ENCODE data around the gene OLFM1.

DNA sequence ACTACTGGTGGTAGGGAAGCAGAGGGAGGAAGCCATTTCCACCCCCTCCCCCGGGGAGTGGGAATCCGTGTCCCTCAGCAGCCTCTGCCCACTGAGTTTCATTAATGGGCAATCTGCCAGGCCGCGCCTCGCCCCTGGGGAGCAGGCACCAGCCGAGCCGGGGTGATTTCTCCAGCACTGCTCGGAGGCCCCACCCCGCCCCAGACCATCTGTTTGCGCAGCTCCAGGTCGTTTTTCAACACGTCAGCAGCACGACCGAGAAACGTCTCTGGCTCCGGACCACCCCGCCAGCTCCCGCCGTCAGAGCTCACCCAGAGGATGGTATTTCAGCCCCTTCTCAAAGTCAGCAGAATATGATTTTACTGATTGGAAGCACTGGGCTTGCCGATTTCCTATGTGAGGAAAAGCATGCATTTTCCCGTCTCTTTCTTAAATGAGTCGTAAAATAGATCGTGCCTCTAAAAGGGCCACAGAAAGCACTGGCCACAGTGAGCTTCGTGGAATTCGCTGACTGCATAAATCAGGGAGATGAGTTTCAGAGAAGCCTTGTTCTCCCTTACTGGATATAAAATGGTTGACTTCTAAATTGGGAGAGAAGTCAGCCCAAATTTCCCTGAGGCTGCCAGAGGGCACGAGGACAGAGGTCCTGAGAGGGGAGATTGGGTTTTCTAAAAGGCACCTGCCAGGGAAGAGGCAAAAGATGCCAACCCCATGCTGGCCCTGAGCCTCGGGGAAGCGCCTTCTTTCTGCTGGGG is 47.0 kb downstream of the OLFM1 start:
- TF ChIP-seq EP300 (IDR thresholded peaks at IDR 0.05; ENCODE audit: borderline replicate concordance) (no peak), RAD21 (IDR thresholded peaks at IDR 0.05; ENCODE audit: low read depth) (no peak), YY1 (IDR thresholded peaks at IDR 0.05; ENCODE audit: low read depth) (no peak), EGR1 (IDR thresholded peaks at IDR 0.05) (no peak)
- TF ChIP-seq, protein P1, sequence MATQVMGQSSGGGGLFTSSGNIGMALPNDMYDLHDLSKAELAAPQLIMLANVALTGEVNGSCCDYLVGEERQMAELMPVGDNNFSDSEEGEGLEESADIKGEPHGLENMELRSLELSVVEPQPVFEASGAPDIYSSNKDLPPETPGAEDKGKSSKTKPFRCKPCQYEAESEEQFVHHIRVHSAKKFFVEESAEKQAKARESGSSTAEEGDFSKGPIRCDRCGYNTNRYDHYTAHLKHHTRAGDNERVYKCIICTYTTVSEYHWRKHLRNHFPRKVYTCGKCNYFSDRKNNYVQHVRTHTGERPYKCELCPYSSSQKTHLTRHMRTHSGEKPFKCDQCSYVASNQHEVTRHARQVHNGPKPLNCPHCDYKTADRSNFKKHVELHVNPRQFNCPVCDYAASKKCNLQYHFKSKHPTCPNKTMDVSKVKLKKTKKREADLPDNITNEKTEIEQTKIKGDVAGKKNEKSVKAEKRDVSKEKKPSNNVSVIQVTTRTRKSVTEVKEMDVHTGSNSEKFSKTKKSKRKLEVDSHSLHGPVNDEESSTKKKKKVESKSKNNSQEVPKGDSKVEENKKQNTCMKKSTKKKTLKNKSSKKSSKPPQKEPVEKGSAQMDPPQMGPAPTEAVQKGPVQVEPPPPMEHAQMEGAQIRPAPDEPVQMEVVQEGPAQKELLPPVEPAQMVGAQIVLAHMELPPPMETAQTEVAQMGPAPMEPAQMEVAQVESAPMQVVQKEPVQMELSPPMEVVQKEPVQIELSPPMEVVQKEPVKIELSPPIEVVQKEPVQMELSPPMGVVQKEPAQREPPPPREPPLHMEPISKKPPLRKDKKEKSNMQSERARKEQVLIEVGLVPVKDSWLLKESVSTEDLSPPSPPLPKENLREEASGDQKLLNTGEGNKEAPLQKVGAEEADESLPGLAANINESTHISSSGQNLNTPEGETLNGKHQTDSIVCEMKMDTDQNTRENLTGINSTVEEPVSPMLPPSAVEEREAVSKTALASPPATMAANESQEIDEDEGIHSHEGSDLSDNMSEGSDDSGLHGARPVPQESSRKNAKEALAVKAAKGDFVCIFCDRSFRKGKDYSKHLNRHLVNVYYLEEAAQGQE (IDR thresholded peaks at IDR 0.05; ENCODE audit: low read depth) = no peak
- TF ChIP-seq, protein P2, sequence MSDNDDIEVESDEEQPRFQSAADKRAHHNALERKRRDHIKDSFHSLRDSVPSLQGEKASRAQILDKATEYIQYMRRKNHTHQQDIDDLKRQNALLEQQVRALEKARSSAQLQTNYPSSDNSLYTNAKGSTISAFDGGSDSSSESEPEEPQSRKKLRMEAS (IDR thresholded peaks at IDR 0.05) = no peak

All from Ishikawa (cell line).